Measurements from ENCODE around the gene MNS1.
A peak's percentile ranks its signal among the peaks of the same experiment; 100 is the strongest.
"Not testable (repeated sequence)": the region's sequence is repeated elsewhere in the genome, so short reads cannot be mapped to it uniquely, and the experiment has no call there.

The MNS1 gene, protein sequence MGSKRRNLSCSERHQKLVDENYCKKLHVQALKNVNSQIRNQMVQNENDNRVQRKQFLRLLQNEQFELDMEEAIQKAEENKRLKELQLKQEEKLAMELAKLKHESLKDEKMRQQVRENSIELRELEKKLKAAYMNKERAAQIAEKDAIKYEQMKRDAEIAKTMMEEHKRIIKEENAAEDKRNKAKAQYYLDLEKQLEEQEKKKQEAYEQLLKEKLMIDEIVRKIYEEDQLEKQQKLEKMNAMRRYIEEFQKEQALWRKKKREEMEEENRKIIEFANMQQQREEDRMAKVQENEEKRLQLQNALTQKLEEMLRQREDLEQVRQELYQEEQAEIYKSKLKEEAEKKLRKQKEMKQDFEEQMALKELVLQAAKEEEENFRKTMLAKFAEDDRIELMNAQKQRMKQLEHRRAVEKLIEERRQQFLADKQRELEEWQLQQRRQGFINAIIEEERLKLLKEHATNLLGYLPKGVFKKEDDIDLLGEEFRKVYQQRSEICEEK

DNA sequence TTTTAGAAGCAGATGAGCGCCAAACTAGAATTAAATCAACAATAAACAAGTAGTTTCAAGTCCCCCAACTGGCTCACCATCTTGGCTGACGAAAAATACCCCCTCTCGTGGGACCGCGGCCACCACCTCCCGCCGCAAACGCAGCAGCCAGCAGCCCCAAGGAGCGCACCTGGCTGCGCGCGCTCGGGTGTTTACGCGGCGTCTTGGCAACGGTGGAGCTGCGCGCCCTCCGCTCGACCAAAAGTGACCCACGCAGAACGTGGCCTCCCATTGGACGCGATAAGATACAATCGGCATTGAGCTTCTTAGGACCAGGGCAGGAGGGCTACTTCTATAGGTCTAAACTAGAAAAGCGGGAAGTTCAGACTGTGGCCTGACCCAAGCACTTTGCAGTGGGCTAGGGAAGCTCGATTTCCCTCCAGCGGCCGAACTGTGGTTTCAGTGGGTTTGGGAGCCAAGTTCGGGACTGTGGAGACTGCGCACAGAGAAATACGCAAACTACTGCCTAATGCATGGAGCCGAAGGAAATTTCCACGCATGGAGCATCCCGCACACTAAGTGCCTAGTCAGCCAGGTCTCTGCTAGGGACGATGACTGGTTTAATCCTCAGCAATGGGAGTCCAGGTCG, at the start of gene MNS1:
Gene MNS1 (minus strand): TSS at position 245 of the 628 bp plus-strand sequence. CDS start 165 bp downstream, at position 80.
- peak; percentile 95 to 97 for DNase-seq

DNA sequence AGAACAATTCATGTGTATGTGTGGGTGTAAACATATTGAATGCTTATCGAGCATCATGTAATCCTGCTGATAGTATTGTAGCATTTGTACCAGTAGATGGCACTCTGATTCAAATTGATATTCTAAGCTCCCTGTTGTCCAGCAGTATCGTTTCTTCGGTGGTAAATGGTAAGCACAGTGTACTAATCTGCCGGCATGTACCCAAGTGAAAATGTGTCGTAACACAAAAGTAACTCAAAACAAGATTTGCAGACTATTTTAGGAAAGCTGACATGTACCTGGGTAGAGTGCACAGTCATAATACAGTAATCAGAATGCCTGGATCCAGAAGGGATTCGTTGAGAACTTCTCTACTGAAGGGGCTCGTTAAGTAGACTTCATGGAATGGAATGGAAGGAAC, 31.7 kb upstream of the MNS1 start:
- DNase-seq = peak; percentile 78 to 82

DNA sequence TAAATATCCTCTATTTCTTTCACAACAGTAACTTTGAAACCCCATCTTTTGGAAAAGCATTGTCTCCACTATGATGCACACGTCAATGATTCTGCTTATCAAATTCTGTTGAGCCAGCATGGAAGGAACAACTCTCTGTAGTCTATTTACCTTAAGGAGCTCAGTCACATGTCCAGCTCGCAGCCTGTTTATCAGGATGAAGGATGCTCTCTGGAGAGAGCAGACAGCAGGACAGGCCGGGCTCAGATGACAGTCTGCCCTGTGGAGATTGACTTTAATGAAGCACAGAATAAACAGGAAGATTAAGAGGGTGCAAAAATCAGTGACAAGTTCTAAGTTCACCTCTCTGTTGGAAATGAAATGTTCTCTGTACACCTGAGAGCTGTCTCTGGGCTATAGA, 30.6 kb upstream of the MNS1 start:
- DNase-seq = no peak

DNA sequence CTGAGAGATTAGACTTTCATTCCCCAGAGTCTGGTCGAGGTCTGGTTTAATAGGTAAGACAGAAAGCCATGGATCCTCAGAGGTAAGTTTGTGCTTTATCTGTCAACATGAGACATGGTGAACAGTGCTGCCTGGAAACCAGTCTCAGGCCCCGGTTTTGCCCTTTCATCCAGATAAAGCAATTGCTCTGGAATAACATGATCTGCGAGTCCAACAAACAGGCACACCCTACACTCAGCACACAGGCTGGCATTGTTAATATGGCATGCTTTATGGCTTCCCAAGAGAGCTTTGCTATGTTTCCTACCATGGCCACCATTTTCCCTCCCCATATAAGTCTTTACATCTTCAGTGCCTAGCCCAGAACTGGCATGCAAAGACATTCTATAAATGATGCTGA, 30.1 kb upstream of the MNS1 start:
- no peak for DNase-seq

- DNase-seq = peak; percentile 34 to 54
Measured at GRCh38 chr15:56492791-56493555, 28.0 kb upstream of the MNS1 start.

- no peak for DNase-seq
Measured at GRCh38 chr15:56492236-56492635, 27.3 kb upstream of the MNS1 start.

DNA sequence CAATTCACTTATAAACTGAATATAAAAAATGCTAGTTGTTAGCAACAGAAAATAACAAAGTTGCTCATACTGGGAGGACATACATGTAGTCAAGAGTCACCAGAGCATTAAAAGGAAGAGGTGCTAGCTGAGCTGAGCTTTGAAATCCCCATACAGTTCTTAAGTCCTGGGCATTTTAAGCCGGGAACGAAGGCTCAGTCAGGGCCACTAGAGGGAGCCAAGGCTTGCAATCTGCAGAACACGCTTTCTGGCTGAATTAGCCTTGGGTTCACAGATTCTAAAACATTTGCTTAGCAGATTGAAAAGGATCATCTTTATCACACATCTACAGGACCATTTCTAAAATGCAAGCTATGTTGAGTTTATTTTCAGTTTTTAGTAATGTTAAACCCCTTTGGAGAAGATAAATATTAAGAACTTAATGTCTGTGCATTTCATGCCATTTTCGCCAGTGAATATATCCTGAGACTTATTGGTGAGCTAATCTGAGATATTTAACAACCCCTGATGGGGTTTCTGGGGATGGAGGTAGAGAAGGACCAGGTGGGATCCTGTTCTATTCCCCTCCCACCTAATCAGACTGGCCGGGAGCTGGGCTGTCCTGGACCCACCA, 26.3 kb upstream of the MNS1 start:
- DNase-seq = peak; percentile 69 to 77

- no peak for DNase-seq
Measured at GRCh38 chr15:56490461-56490860, 25.5 kb upstream of the MNS1 start.

DNA sequence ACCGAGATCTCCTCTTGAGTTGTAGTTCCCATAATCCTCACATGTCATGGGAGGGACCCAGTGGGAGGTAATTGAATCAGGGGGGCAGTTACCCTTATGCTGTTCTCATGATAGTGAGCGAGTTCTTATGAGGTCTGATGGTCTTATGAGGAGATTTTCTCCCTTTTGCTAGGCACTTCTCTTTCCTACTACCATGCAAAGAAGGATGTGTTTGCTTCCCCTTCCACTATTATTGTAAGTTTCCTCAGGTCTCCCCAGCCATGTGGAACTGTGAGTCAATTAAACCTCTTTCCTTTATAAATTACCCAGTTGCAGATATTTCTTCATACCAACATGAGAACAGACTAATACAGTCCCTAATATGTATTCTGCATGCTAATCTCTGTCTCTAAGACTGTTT, 21.3 kb upstream of the MNS1 start:
- not testable (repeated sequence) for DNase-seq

GRCh38 chr15:56485426-56485825, 20.5 kb upstream of the MNS1 start:
- DNase-seq = not testable (repeated sequence)

- no peak for DNase-seq
Measured at GRCh38 chr15:56484287-56484686, 19.4 kb upstream of the MNS1 start.

GRCh38 chr15:56475351-56475750, 10.4 kb upstream of the MNS1 start:
- DNase-seq = no peak

DNA sequence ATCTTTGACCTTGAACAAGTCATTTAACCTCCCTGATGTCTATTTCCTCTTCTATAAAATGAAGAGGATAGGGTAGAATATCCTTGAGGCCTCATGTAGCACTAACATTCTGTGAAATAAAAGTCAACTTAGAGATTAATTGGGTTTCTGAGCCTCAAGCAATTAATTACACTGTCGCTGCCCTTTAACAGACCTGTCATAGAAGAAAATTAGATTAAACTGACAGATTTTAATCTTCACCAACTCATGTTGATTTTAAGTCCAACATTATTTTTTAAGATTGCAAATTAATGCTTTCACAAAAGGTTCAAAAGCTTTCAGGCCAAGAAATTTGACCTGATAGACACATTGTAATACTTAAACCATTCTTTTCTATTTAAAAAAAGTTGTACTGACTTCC, 8.1 kb upstream of the MNS1 start:
- no peak for DNase-seq

- DNase-seq = no peak
Measured at GRCh38 chr15:56472278-56472677, 7.3 kb upstream of the MNS1 start.

DNA sequence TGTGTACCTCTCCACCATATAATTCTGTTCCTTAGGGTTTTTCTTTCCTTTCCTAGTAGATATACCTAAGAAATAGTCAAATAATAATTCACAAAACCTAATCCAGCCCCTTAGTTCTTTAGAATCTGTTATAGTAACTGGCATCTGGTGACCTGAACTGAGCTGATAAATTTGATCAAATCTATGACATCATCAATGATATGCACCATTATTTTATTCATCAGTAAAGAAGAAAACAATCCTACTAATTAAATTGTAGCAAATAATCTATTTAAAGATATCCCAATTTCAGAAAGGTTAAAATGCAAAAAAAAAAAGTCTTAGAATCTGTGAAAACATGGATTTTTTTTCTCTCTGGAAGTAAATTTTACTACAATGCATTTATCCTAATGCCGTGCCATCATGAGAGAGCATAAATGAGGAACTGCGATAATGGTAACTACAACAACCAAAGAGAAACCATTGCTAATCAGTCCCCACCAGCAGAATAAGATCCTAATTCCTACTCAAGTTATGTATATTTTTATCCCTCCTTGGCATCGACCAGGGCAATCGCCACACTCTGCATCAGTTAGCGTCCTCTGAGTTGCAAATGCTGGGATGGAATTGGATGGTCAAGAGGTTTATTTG, 6.6 kb upstream of the MNS1 start:
- no peak for DNase-seq

DNA sequence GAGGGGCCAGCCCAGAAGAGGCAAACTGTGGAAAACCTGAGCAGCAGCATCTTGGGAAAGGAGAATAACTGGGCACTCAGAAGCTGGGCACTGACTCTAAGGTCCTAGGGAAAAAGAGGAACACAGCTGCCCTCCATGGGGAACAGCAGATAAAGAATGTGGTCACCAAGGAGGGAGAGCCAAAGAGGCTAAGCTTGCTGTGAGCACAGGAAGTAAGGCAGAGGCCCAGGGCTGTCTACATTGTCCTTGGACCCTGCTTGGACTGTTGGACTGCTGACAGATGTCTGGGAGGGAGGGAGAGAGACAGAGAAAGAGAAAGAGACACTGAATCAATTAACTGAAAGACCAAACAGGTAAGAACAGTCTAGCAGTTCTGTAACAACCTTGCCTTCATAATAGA, 4.5 kb upstream of the MNS1 start:
- DNase-seq = peak; percentile 27 to 29

GRCh38 chr15:56468401-56468800, 3.5 kb upstream of the MNS1 start:
- DNase-seq = peak; percentile 74 to 81

GRCh38 chr15:56467616-56468015, 2.7 kb upstream of the MNS1 start:
- no peak for DNase-seq

DNA sequence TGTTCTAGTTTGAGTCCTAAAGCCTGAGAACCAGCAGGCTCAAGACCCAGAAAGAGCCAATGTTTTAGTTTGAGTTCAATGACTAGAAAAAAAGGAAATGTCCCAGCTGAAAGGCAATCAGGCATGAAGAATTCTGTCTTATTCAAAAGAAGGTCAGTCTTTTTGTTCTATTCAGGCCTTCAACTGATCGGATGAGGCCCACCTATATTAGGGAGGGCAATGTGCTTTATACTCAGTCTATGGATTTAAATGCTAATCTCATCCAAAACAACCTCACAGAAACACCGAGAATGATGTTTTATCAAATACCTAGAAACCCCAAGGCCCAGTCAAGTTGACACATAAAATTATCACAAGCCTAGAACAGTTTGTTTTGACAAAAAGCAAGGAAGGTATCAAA, 4.0 kb downstream of the MNS1 start:
- DNase-seq = no peak

DNA sequence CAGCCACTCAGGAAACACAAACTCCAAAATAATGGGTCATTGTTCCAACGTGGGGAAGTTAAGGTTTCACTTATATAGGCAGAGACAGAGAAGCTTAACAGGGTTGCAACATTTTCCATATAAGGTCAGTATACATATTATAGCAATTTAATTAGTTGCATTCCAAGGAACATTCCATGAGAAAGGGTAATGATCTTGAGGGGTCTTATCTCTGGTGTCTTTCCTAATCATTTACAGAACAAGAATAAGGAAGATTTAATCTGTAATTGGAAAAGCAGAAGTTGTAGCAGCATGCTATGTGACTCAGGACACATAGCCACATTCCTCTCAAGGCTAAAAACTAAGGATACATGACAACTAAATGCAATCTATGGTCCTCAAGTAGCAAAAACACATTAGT, 4.9 kb downstream of the MNS1 start:
- peak; percentile 72 to 73 for DNase-seq

GRCh38 chr15:56459096-56459495, 5.8 kb downstream of the MNS1 start:
- no peak for DNase-seq

GRCh38 chr15:56456229-56456628, 8.7 kb downstream of the MNS1 start:
- no peak for DNase-seq

GRCh38 chr15:56454836-56455235, 10.1 kb downstream of the MNS1 start:
- DNase-seq = no peak
